ENCODE measurements around the gene SLC22A1. TPM values are rescaled to one million over a fixed set of nuclear protein-coding genes. Genes with fewer than 3 reads are reported as not detected.
"Not testable (repeated sequence)": the region's sequence is repeated elsewhere in the genome, so short reads cannot be mapped to it uniquely, and the experiment has no call there.

SLC22A1 gene
- total RNA-seq, 4 donors from 2014 or later = 0.35 to 0.67 (median 0.58) TPM; not detected in 1

DNA sequence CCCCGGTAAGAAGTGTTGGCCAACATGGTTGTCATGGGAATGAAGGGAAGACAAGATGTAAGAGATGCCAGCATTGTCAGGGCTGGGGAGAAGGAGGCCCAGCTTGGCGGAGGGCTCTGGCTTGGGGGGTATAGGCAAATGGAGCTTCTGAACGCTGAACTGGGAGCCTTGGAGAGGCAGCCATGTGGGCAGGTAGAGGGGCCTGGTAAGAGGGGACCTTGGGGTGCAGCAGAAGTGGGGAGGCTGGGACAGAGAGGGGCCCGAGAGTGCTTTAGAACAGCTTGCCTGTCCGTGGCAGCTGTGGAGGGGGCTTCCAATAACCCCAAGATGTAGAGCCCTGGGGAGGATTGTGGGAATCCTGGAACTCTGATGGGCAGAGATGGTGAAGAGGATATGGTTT is 3.0 kb downstream of the SLC22A1 start:
- H3K27ac ChIP-seq = no peak overlapping the region
- 92 to 100% methylated on average over 3 to 4 of the region's 5 CpGs for WGBS, 2 donors (ENCODE audit: low coverage in 1 of 2)
- no peaks in the 10 kb centered on the region for H3K27me3 ChIP-seq
- no peaks in the 10 kb centered on the region for H3K9me3 ChIP-seq
- TF ChIP-seq EP300 (IDR thresholded peaks at IDR 0.05) = no peak
- H3K4me3 ChIP-seq = no peak overlapping the region
- ATAC-seq = no peak
- H3K4me1 ChIP-seq = no peaks in the 10 kb centered on the region
- peaks cover 0 to 5% of the 10 kb centered on the region in 2 donors for H3K36me3 ChIP-seq

DNA sequence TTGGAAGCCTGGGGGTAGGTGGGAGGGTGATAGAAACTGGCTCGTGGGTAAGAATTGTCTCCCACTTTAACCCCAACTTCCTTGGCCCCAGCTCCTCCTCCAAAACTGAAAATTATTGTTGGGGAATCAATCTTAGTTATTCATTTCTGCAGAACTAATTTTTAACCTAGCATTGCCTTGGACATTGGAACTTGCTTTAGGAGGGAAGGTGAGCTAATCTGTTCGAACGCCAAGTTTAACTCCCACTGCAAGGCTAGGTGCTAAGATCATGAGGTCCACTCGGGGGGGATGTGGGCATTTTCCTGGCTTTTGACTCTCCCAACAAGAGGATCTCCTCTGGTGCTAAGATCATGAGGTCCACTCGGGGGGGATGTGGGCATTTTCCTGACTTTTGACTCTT is 3.5 kb downstream of the SLC22A1 start:
- not testable (repeated sequence) for H3K4me3 ChIP-seq, H3K4me1 ChIP-seq, ATAC-seq, H3K27ac ChIP-seq, H3K9me3 ChIP-seq, H3K36me3 ChIP-seq, H3K27me3 ChIP-seq
- 92% methylated on average over 4 of the region's 5 CpGs; no CpG with 5 or more reads in 1 of the 2 donors for WGBS, 2 donors (ENCODE audit: low coverage in 1 of 2)

DNA sequence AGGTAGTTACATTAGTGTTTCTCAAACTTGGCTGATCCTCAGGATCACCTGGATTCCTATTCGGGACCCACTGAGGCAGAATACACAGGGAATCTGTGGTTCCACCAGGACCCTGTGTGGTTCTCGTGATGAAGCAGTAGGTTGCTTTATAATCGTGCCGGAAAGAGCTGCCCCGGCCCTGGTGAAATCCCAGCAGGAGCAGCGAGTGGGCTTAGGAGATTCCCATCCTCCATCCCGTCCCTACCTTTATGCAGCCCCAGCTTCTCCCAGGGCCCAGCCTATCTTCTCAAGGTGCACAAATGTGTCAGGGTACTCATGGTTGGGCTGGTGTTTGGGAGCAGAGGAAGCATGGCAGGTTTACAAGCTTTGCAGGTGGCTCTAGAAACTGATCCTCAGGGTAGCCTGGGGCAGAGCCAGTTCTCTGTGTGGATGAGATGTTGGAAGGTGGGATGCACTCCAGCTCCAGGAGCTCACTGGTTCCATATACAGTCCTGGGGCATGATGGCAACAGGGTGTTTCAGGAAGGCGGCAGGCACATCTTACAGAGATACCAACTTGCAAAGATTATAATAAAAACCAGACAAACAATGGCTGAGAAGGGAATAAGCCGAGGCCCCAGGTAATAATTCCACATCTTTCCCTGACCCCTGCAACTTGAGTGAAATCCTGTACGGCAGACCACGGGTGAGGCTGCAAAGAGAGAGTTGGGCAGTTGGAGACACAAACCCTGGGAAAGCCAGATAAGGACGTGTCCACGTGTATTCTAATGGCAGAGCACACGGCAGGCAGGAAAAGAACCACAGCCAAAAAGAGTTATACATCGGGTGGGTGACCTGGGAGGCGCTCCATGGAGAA is 5.9 kb downstream of the SLC22A1 start:
- no peak for ATAC-seq
- no peak for TF ChIP-seq POLR2AphosphoS5 (IDR thresholded peaks at IDR 0.05)
- no peaks in the 10 kb centered on the region for H3K9me3 ChIP-seq

GRCh38 chr6:160128125-160128683 is 6.6 kb downstream of the SLC22A1 start:
- 84% methylated on average over 2 of the region's 3 CpGs; no CpG with 5 or more reads in 1 of the 2 donors for WGBS, 2 donors (ENCODE audit: low coverage in 1 of 2)
- no peak for ATAC-seq
- H3K27me3 ChIP-seq = no peaks in the 10 kb centered on the region
- no peaks in the 10 kb centered on the region for H3K9me3 ChIP-seq
- H3K4me3 ChIP-seq = no peak overlapping the region
- H3K27ac ChIP-seq = no peak overlapping the region
- TF ChIP-seq POLR2A (IDR thresholded peaks at IDR 0.05) (no peak), POLR2AphosphoS5 (IDR thresholded peaks at IDR 0.05) (no peak), EP300 (IDR thresholded peaks at IDR 0.05) (no peak)
- TF ChIP-seq, protein P1, sequence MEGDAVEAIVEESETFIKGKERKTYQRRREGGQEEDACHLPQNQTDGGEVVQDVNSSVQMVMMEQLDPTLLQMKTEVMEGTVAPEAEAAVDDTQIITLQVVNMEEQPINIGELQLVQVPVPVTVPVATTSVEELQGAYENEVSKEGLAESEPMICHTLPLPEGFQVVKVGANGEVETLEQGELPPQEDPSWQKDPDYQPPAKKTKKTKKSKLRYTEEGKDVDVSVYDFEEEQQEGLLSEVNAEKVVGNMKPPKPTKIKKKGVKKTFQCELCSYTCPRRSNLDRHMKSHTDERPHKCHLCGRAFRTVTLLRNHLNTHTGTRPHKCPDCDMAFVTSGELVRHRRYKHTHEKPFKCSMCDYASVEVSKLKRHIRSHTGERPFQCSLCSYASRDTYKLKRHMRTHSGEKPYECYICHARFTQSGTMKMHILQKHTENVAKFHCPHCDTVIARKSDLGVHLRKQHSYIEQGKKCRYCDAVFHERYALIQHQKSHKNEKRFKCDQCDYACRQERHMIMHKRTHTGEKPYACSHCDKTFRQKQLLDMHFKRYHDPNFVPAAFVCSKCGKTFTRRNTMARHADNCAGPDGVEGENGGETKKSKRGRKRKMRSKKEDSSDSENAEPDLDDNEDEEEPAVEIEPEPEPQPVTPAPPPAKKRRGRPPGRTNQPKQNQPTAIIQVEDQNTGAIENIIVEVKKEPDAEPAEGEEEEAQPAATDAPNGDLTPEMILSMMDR (IDR thresholded peaks at IDR 0.05) = no peak
- H3K4me1 ChIP-seq = no peaks in the 10 kb centered on the region
- no peaks in the 10 kb centered on the region for H3K36me3 ChIP-seq

More for the DNA sequence above, 5.9 kb downstream of the SLC22A1 start:
- H3K36me3 ChIP-seq = no peaks in the 10 kb centered on the region
- no peak overlapping the region for H3K27ac ChIP-seq
- H3K4me3 ChIP-seq = no peak overlapping the region
- no peaks in the 10 kb centered on the region for H3K27me3 ChIP-seq
- no peaks in the 10 kb centered on the region for H3K4me1 ChIP-seq
- 86 to 87% methylated on average over 9 to 12 of the region's 16 CpGs for WGBS, 2 donors (ENCODE audit: low coverage in 1 of 2)

DNA sequence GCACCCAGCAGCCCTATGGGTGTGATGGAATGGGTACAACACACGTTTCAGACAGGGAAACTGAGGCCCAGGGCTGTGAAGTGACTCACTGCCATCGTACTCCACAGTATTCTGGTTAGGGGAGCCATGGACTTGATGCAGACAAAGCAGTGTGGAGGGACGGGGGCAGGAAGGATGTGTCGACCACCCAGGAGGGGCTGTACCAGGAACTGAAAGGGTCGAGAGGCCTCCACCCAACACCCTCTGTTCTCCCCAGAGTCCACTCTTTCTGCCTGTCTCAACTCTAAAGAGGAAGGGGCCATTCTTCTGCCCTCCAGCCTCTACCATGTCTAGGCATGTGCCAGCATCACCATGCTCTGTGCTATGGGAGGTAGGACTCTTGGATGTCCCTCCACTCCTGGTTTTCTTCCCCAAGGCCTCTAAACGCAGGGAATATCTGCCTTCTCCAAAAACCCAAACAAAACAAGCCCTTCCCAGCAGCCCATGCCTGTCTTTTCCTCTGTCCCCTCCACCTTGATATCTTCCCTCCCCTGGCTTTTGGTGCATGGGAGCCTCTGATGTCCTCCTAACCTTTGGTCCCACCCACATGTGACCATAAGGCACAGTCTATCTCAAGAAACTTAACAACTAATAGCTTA is 7.4 kb downstream of the SLC22A1 start:
- H3K36me3 ChIP-seq = no peaks in the 10 kb centered on the region
- no peak overlapping the region for H3K4me3 ChIP-seq
- H3K27me3 ChIP-seq = no peaks in the 10 kb centered on the region
- ATAC-seq = no peak
- WGBS, 2 donors (ENCODE audit: low coverage in 1 of 2) = 71 to 80% methylated on average over 3 to 6 of the region's 6 CpGs
- TF ChIP-seq, protein P1 (IDR thresholded peaks at IDR 0.05) = no peak
- no peak for TF ChIP-seq EP300 (IDR thresholded peaks at IDR 0.05)
- no peak for TF ChIP-seq POLR2A (IDR thresholded peaks at IDR 0.05)
- no peaks in the 10 kb centered on the region for H3K9me3 ChIP-seq
- no peaks in the 10 kb centered on the region for H3K4me1 ChIP-seq
- H3K27ac ChIP-seq = no peak overlapping the region

- WGBS, 2 donors (ENCODE audit: low coverage in 1 of 2) = 86 to 94% methylated on average over 6 to 8 of the region's 10 CpGs
- TF ChIP-seq, protein P1 (IDR thresholded peaks at IDR 0.05) = no peak
- no peak for TF ChIP-seq EP300 (IDR thresholded peaks at IDR 0.05)
- TF ChIP-seq POLR2AphosphoS5 (IDR thresholded peaks at IDR 0.05) = no peak
- no peak for TF ChIP-seq POLR2A (IDR thresholded peaks at IDR 0.05)
- H3K27me3 ChIP-seq = no peaks in the 10 kb centered on the region
- H3K4me3 ChIP-seq = no peak overlapping the region
- no peak for ATAC-seq
- H3K36me3 ChIP-seq = no peaks in the 10 kb centered on the region
- H3K4me1 ChIP-seq = no peaks in the 10 kb centered on the region
- H3K27ac ChIP-seq = no peak overlapping the region
- H3K9me3 ChIP-seq = no peaks in the 10 kb centered on the region
Measured at GRCh38 chr6:160129881-160130615, 8.4 kb downstream of the SLC22A1 start.

All from gastroesophageal sphincter (tissue), 4 donors.